ENCODE measurements around the gene RMND1. TPM values are rescaled to one million over a fixed set of nuclear protein-coding genes. Genes with fewer than 3 reads are reported as not detected.

RMND1 gene
- total and polyA plus RNA-seq, 7 experiments from 2014 or later: 7.6 to 21.5 (median 15.3) TPM

DNA sequence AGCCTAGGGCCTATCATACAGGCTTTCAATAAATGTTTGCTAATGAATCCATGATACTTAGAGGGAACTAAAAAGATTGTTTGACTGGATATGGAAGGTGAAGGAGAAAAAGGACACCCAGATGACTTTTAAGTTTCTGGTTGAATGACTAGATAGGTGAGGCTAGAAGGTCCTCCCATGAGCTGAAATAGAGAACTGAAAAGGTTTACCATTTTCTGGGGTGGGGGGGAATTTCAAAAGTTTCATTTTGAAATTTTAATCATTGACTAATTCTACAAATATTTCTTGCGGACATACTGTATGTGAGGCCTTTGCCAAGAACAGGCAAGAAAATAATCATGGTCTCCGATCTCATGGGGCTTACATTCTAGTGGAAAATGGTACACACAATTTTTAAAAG is 42.7 kb downstream of the RMND1 start:
- ChIA-PET CTCF (no interaction called here), POLR2A (interaction anchor here (1.7 kb wide), 1 partner anchor 10 kb away, joined by 4 read pairs; no protein-coding TSS in a partner anchor)
- intact Hi-C loops (cut with micrococcal nuclease): no loop called here
- H3K27ac ChIP-seq (ENCODE audit: low read depth, low read length): no peak overlapping the region
- peaks cover 0 to 4% (median 0%) of the 10 kb centered on the region in 3 experiments for H3K36me3 ChIP-seq (ENCODE audit: control insufficient read depth in 2 of 3, insufficient read depth in 3 of 3, low read length in 3 of 3)
- DNase-seq: no peak
- H3K9me3 Mint-ChIP-seq: peaks cover 0 to 11% (median 2%) of the 10 kb centered on the region in 11 donors
- H3K4me1 ChIP-seq (ENCODE audit: control insufficient read depth in 2 of 2, insufficient read depth in 2 of 2, low read length in 2 of 2): peaks cover 12 to 14% of the 10 kb centered on the region in 2 donors
- H3K9me3 ChIP-seq (ENCODE audit: control insufficient read depth in 2 of 3, low read length in 3 of 3): no peaks in the 10 kb centered on the region
- H3K27ac Mint-ChIP-seq: peak overlapping the region in 7 of 9 donors; percentile 1 to 70 (median 37)
- peaks cover 8 to 36% (median 22%) of the 10 kb centered on the region in 5 donors for H3K36me3 Mint-ChIP-seq
- no peaks in the 10 kb centered on the region for H3K27me3 Mint-ChIP-seq
- H3K27me3 ChIP-seq (ENCODE audit: control insufficient read depth in 2 of 2, insufficient read depth in 2 of 2, low read length in 2 of 2): no peaks in the 10 kb centered on the region
- no peak overlapping the region for H3K4me3 Mint-ChIP-seq
- no peak overlapping the region for H3K4me3 ChIP-seq (ENCODE audit: low read length)
- no peak for ATAC-seq
- peaks cover 20 to 38% (median 32%) of the 10 kb centered on the region in 7 donors for H3K4me1 Mint-ChIP-seq

DNA sequence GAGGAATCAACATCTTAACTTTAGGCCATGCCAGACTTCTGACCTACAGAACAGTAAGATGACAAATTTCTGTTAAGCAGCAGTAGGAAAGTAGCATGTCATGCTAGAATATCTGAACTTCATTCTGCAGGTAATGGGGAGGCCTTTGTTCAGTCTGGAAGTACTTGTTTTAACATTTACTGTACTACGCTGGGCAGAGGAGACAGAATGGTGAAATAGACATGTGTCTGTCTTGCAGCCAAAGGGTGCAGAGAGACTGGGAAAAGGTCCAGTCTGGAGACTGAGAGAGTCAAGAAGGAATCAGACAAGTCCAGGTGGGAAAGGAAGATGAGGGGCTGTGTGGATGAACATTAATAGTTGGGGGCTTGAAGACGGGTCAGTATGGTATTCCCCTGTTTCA is 43.1 kb downstream of the RMND1 start:
- H3K27ac ChIP-seq (ENCODE audit: low read depth, low read length): no peak overlapping the region
- Mint-ChIP-seq H3K9me3 (peaks cover 0 to 9% (median 0%) of the 10 kb centered on the region in 11 donors), H3K27me3 (no peaks in the 10 kb centered on the region), H3K4me3 (no peak overlapping the region), H3K36me3 (peaks cover 6 to 33% (median 18%) of the 10 kb centered on the region in 5 donors), H3K4me1 (peaks cover 16 to 34% (median 29%) of the 10 kb centered on the region in 7 donors), H3K27ac (peak overlapping the region; percentile 1 to 70 (median 36))
- no peaks in the 10 kb centered on the region for H3K9me3 ChIP-seq (ENCODE audit: control insufficient read depth in 2 of 3, low read length in 3 of 3)
- CTCF ChIA-PET: interaction anchor here (0.6 kb wide), 1 partner anchor 87 kb away, joined by 3 read pairs; no protein-coding TSS in a partner anchor
- H3K4me1 ChIP-seq (ENCODE audit: control insufficient read depth in 2 of 2, insufficient read depth in 2 of 2, low read length in 2 of 2): peaks cover 8 to 10% of the 10 kb centered on the region in 2 donors
- H3K36me3 ChIP-seq (ENCODE audit: control insufficient read depth in 2 of 3, insufficient read depth in 3 of 3, low read length in 3 of 3): peaks cover 0 to 6% (median 0%) of the 10 kb centered on the region in 3 experiments
- intact Hi-C loops (cut with micrococcal nuclease): no loop called here
- POLR2A ChIA-PET: interaction anchor here (1.7 kb wide), 1 partner anchor 10 kb away, joined by 4 read pairs; no protein-coding TSS in a partner anchor
- DNase-seq: no peak
- no peaks in the 10 kb centered on the region for H3K27me3 ChIP-seq (ENCODE audit: control insufficient read depth in 2 of 2, insufficient read depth in 2 of 2, low read length in 2 of 2)
- H3K4me3 ChIP-seq (ENCODE audit: low read length): no peak overlapping the region
- ATAC-seq: no peak

DNA sequence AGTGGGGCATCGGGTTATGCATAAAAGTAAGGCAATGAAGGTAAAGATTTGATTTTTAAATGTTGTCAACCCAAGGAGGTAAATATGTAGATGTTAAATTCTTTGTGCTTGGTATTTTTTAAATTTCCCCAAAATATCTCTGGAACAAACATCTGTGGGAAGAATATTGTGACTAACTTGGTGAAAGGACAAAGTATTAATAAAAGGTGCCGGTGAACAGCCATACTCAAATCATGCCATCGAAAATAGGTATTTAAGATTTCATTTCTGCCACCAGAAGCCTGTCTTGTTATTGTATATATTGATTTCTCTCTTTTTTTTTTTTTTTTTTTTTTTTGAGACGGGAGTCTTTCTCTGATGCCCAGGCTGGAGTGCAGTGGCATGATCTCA is 48.0 kb downstream of the RMND1 start:
- no peak overlapping the region for H3K4me3 Mint-ChIP-seq
- ATAC-seq (no peak), DNase-seq (no peak)
- H3K9me3 Mint-ChIP-seq: no peaks in the 10 kb centered on the region
- H3K36me3 ChIP-seq (ENCODE audit: control insufficient read depth in 2 of 3, insufficient read depth in 3 of 3, low read length in 3 of 3): peaks cover 0 to 14% (median 0%) of the 10 kb centered on the region in 3 experiments
- H3K4me1 Mint-ChIP-seq: peaks cover 31 to 60% (median 50%) of the 10 kb centered on the region in 7 donors
- no peaks in the 10 kb centered on the region for H3K9me3 ChIP-seq (ENCODE audit: control insufficient read depth in 2 of 3, low read length in 3 of 3)
- no peak overlapping the region for H3K4me3 ChIP-seq (ENCODE audit: low read length)
- H3K27ac ChIP-seq (ENCODE audit: low read depth, low read length): peak overlapping the region; percentile 17
- no peaks in the 10 kb centered on the region for H3K27me3 ChIP-seq (ENCODE audit: control insufficient read depth in 2 of 2, insufficient read depth in 2 of 2, low read length in 2 of 2)
- peaks cover 0 to 8% (median 6%) of the 10 kb centered on the region in 5 donors for H3K36me3 Mint-ChIP-seq
- peak overlapping the region in 6 of 9 donors; percentile 55 to 83 (median 72) for H3K27ac Mint-ChIP-seq
- H3K4me1 ChIP-seq (ENCODE audit: control insufficient read depth in 2 of 2, insufficient read depth in 2 of 2, low read length in 2 of 2): peaks cover 15 to 26% of the 10 kb centered on the region in 2 donors
- POLR2A ChIA-PET: interaction anchor here (1.3 kb wide), 1 partner anchor 10 kb away, joined by 3 read pairs; no protein-coding TSS in a partner anchor
- CTCF ChIA-PET: no interaction called here
- intact Hi-C loops (cut with micrococcal nuclease): no loop called here
- H3K27me3 Mint-ChIP-seq: no peaks in the 10 kb centered on the region

- H3K27ac Mint-ChIP-seq: peak overlapping the region in 3 of 9 donors; percentile 44 to 85 (median 48)
- intact Hi-C loops (cut with micrococcal nuclease): no loop called here
- H3K36me3 ChIP-seq (ENCODE audit: control insufficient read depth in 2 of 3, insufficient read depth in 3 of 3, low read length in 3 of 3): peaks cover 0 to 14% (median 5%) of the 10 kb centered on the region in 3 experiments
- peaks cover 0 to 11% (median 4%) of the 10 kb centered on the region in 5 donors for H3K36me3 Mint-ChIP-seq
- H3K9me3 Mint-ChIP-seq: no peaks in the 10 kb centered on the region
- no peak overlapping the region for H3K4me3 ChIP-seq (ENCODE audit: low read length)
- DNase-seq (no peak), ATAC-seq (no peak)
- CTCF ChIA-PET: interaction anchor here (0.6 kb wide), 1 partner anchor 492 kb away, joined by 3 read pairs; no protein-coding TSS in a partner anchor
- H3K27me3 ChIP-seq (ENCODE audit: control insufficient read depth in 2 of 2, insufficient read depth in 2 of 2, low read length in 2 of 2): no peaks in the 10 kb centered on the region
- no peaks in the 10 kb centered on the region for H3K9me3 ChIP-seq (ENCODE audit: control insufficient read depth in 2 of 3, low read length in 3 of 3)
- H3K27ac ChIP-seq (ENCODE audit: low read depth, low read length): no peak overlapping the region
- no peak overlapping the region for H3K4me3 Mint-ChIP-seq
- H3K4me1 ChIP-seq (ENCODE audit: control insufficient read depth in 2 of 2, insufficient read depth in 2 of 2, low read length in 2 of 2): peaks cover 26 to 40% of the 10 kb centered on the region in 2 donors
- H3K27me3 Mint-ChIP-seq: no peaks in the 10 kb centered on the region
- POLR2A ChIA-PET: no interaction called here
- H3K4me1 Mint-ChIP-seq: peaks cover 33 to 69% (median 62%) of the 10 kb centered on the region in 7 donors
Measured at GRCh38 chr6:151402228-151402627, 49.7 kb downstream of the RMND1 start.

- H3K9me3 Mint-ChIP-seq: no peaks in the 10 kb centered on the region
- ATAC-seq: no peak
- H3K4me1 Mint-ChIP-seq: peaks cover 35 to 75% (median 68%) of the 10 kb centered on the region in 7 donors
- H3K27ac ChIP-seq (ENCODE audit: low read depth, low read length): no peak overlapping the region
- CTCF ChIA-PET: no interaction called here
- peaks cover 0 to 14% (median 5%) of the 10 kb centered on the region in 3 experiments for H3K36me3 ChIP-seq (ENCODE audit: control insufficient read depth in 2 of 3, insufficient read depth in 3 of 3, low read length in 3 of 3)
- H3K27me3 ChIP-seq (ENCODE audit: control insufficient read depth in 2 of 2, insufficient read depth in 2 of 2, low read length in 2 of 2): no peaks in the 10 kb centered on the region
- peaks cover 4 to 11% (median 8%) of the 10 kb centered on the region in 5 donors for H3K36me3 Mint-ChIP-seq
- POLR2A ChIA-PET: interaction anchor here (2.7 kb wide), 1 partner anchor 13 kb away, joined by 9 read pairs; no protein-coding TSS in a partner anchor
- peaks cover 34 to 51% of the 10 kb centered on the region in 2 donors for H3K4me1 ChIP-seq (ENCODE audit: control insufficient read depth in 2 of 2, insufficient read depth in 2 of 2, low read length in 2 of 2)
- no peaks in the 10 kb centered on the region for H3K9me3 ChIP-seq (ENCODE audit: control insufficient read depth in 2 of 3, low read length in 3 of 3)
- no peak overlapping the region for H3K4me3 ChIP-seq (ENCODE audit: low read length)
- H3K27me3 Mint-ChIP-seq: no peaks in the 10 kb centered on the region
- intact Hi-C loops (cut with micrococcal nuclease): no loop called here
- DNase-seq: no peak
- peak overlapping the region in 6 of 10 donors; percentile 7 to 56 (median 44) for H3K4me3 Mint-ChIP-seq
- peak overlapping the region in 8 of 9 donors; percentile 4 to 85 (median 64) for H3K27ac Mint-ChIP-seq
Measured at GRCh38 chr6:151400473-151400872, 51.5 kb downstream of the RMND1 start.

GRCh38 chr6:151399679-151400078 is 52.2 kb downstream of the RMND1 start:
- no peak overlapping the region for H3K4me3 ChIP-seq (ENCODE audit: low read length)
- H3K9me3 ChIP-seq (ENCODE audit: control insufficient read depth in 2 of 3, low read length in 3 of 3): no peaks in the 10 kb centered on the region
- H3K36me3 ChIP-seq (ENCODE audit: control insufficient read depth in 2 of 3, insufficient read depth in 3 of 3, low read length in 3 of 3): peaks cover 0 to 10% (median 5%) of the 10 kb centered on the region in 3 experiments
- ATAC-seq: no peak
- Mint-ChIP-seq H3K36me3 (peaks cover 4 to 13% (median 11%) of the 10 kb centered on the region in 5 donors), H3K4me3 (peak overlapping the region in 8 of 10 donors; percentile 3 to 56 (median 29)), H3K9me3 (no peaks in the 10 kb centered on the region), H3K27ac (peak overlapping the region in 2 of 9 donors; percentile 52 to 75), H3K4me1 (peaks cover 43 to 83% (median 76%) of the 10 kb centered on the region in 7 donors), H3K27me3 (no peaks in the 10 kb centered on the region)
- DNase-seq: no peak
- intact Hi-C loops (cut with micrococcal nuclease): loop anchor here (10.0 kb wide), 2 partner anchors 785 to 1755 kb away; partner anchors contain the start of gene KATNA1 (in 1 of the 2)
- H3K4me1 ChIP-seq (ENCODE audit: control insufficient read depth in 2 of 2, insufficient read depth in 2 of 2, low read length in 2 of 2): peaks cover 42 to 59% of the 10 kb centered on the region in 2 donors
- ChIA-PET POLR2A (interaction anchor here (0.7 to 2.7 kb wide), 3 partner anchors 10 to 42 kb away, joined by 3 to 9 read pairs (median 4); no protein-coding TSS in a partner anchor), CTCF (no interaction called here)
- H3K27me3 ChIP-seq (ENCODE audit: control insufficient read depth in 2 of 2, insufficient read depth in 2 of 2, low read length in 2 of 2): no peaks in the 10 kb centered on the region
- H3K27ac ChIP-seq (ENCODE audit: low read depth, low read length): no peak overlapping the region

Measured in naive thymus-derived CD4-positive, alpha-beta T cell (primary cell).